Liver (tissue), 3 donors: ENCODE data around the gene CCRL2.
A peak's percentile ranks its signal among the peaks of the same experiment; 100 is the strongest.

Experiments
- ATF3 ChIP-seq: IDR thresholded peaks from 2 replicates; pipeline ENCODE4 v1.6.1; 2016; ENCODE audit warnings: antibody characterized with exemption
- CTCF ChIP-seq: fragments of 150-350 bp; IDR thresholded peaks from 2 replicates; pipeline ENCODE4 v1.5.1; 2017; ENCODE audit warnings: improper control_type of control experiment, low read depth, low read length; ENCODE audit not compliant: missing input control
- JUND ChIP-seq, 2 donors: IDR thresholded peaks; 2 replicates each; pipeline ENCODE4 v1.6.1; 2016; ENCODE audit warnings: antibody characterized with exemption in 2 of 2
- MAX ChIP-seq: IDR thresholded peaks from 2 replicates; pipeline ENCODE4 v1.6.1; 2016; ENCODE audit warnings: antibody characterized with exemption
- RXRA ChIP-seq, 2 donors: IDR thresholded peaks; 2 replicates each; pipeline ENCODE4 v1.6.1; 2017 to 2018; ENCODE audit warnings: antibody characterized with exemption in 2 of 2, mild to moderate bottlenecking in 1 of 2
- YY1 ChIP-seq: IDR thresholded peaks from 2 replicates; pipeline ENCODE4 v1.6.1; 2016; ENCODE audit warnings: antibody characterized with exemption, mild to moderate bottlenecking
- ZBTB33 ChIP-seq: IDR thresholded peaks from 2 replicates; pipeline ENCODE4 v1.6.1; 2016; ENCODE audit warnings: antibody characterized with exemption
- donor health status: healthy.
- donor health status: healthy.

- no peak for TF ChIP-seq ZBTB33
- TF ChIP-seq CTCF: peak; percentile 55
- no peak for TF ChIP-seq MAX
- no peak for TF ChIP-seq ATF3
- TF ChIP-seq RXRA (IDR thresholded peaks at IDR 0.05): no peak
- TF ChIP-seq YY1: no peak
- TF ChIP-seq JUND (IDR thresholded peaks at IDR 0.05): no peak
Measured at GRCh38 chr3:46378426-46378942, 28.6 kb upstream of the CCRL2 start.
